ENCODE results near the gene ADAMTS18. TPM values are rescaled to one million over a fixed set of nuclear protein-coding genes. Genes with fewer than 3 reads are reported as not detected.

Gene ADAMTS18
- total and polyA plus RNA-seq, 2 donors (not counting 1 experiment from before 2014, with no cell fraction given): not detected

DNA sequence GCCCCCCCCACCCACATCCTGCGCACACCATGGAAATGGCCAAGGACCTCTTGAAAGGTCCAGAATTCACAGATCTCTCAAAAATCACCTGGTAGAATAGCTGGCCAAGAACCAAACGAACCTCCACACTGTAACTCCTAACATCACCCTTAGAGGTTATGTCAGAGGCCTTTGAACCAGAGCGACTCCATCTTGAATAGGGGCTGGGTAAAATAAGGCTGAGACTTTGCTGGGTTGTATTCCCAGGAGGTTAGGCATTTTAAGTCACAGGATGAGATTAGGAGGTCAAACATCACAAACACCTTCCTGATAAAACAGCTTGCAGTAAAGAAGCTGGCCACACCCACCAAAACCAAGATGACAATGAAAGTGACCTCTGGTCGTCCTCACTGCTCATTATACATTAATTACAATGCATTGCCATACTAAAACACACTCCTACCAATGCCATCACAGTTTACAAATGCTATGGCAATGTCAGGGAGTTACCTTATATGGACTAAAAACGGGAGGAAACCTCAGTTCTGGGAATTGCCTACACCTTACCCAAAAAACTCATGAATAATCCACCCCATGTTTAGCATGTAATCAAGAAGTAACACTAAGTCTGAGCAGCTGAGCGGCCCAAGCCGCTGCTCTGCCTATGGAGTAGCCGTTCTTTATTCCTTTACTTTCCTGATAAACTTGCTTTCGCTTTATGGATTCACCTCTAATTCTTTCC, 200.9 kb downstream of the ADAMTS18 start:
- no peaks in the 10 kb centered on the region for H3K36me3 ChIP-seq (ENCODE audit: control insufficient read depth, insufficient read depth, low read length)
- no peak overlapping the region for H3K9ac ChIP-seq (ENCODE audit: insufficient read depth, low read length)
- no peak overlapping the region for H3K4me3 ChIP-seq (replicated peaks in 1 of 4; ENCODE audit: control extremely low read depth in 1 of 4, insufficient read depth in 1 of 4, low read depth in 3 of 4, low read length in 4 of 4)
- H4K20me1 ChIP-seq (ENCODE audit: control insufficient read depth, extremely low read depth, insufficient read depth, low read length): no peaks in the 10 kb centered on the region
- no peak overlapping the region for H3K4me2 ChIP-seq (ENCODE audit: extremely low read depth, insufficient read depth, low read length)
- no peaks in the 10 kb centered on the region for H3K4me1 ChIP-seq (ENCODE audit: control insufficient read depth, extremely low read depth, insufficient read depth, low read length)
- H3K9me3 ChIP-seq (ENCODE audit: control insufficient read depth, insufficient read depth, low read depth, low read length): no peaks in the 10 kb centered on the region
- no peak overlapping the region for H2AFZ ChIP-seq (ENCODE audit: low read length)
- no peaks in the 10 kb centered on the region for H3K79me2 ChIP-seq (ENCODE audit: control insufficient read depth, insufficient read depth, low read length)
- TF ChIP-seq, protein P1, sequence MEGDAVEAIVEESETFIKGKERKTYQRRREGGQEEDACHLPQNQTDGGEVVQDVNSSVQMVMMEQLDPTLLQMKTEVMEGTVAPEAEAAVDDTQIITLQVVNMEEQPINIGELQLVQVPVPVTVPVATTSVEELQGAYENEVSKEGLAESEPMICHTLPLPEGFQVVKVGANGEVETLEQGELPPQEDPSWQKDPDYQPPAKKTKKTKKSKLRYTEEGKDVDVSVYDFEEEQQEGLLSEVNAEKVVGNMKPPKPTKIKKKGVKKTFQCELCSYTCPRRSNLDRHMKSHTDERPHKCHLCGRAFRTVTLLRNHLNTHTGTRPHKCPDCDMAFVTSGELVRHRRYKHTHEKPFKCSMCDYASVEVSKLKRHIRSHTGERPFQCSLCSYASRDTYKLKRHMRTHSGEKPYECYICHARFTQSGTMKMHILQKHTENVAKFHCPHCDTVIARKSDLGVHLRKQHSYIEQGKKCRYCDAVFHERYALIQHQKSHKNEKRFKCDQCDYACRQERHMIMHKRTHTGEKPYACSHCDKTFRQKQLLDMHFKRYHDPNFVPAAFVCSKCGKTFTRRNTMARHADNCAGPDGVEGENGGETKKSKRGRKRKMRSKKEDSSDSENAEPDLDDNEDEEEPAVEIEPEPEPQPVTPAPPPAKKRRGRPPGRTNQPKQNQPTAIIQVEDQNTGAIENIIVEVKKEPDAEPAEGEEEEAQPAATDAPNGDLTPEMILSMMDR (conservative IDR thresholded peaks at IDR 0.05 in 1 of 2, IDR thresholded peaks at IDR 0.05 in 1 of 2; ENCODE audit: low read depth in 1 of 2, low read length in 2 of 2): no peak
- no peak for TF ChIP-seq EZH2 (IDR thresholded peaks at IDR 0.05; ENCODE audit: low read length, missing control alignments)
- no peak overlapping the region for H3K27ac ChIP-seq (ENCODE audit: insufficient read depth, low read length)
- no peak for DNase-seq (ENCODE audit: low read depth in 2 of 2)
- no peaks in the 10 kb centered on the region for H3K27me3 ChIP-seq (ENCODE audit: control insufficient read depth, insufficient read depth, low read length)

Other genes with a start within 250 kb of the ADAMTS18 start
- 5.9 and 7.3 TPM in 2 replicates for gene MON1B, start 243.8 kb downstream of the ADAMTS18 start, total RNA-seq
- 12.7 and 16.0 TPM in 2 replicates for gene MON1B, start 243.8 kb downstream of the ADAMTS18 start, polyA plus RNA-seq
- 0.26 and 0.33 TPM in 2 replicates for gene SYCE1L, start 235.6 kb downstream of the ADAMTS18 start, total RNA-seq
- gene SYCE1L, start 235.6 kb downstream of the ADAMTS18 start, polyA plus RNA-seq: 0.09 TPM in 1 of 2 replicates, not detected in the other